Brain microvascular endothelial cell (primary cell): ENCODE results near the gene HBP1.
"Not testable (repeated sequence)": the region's sequence is repeated elsewhere in the genome, so short reads cannot be mapped to it uniquely, and the experiment has no call there.

ENCODE experiments used
- DNase-seq: peaks from one replicate; pipeline ENCODE4 v3.0.0-alpha.2; 2020
- H3K27ac ChIP-seq: fragments of 250-450 bp; sonication (Bioruptor Pico); 2 replicates; pipeline ENCODE4 v1.5.1; 2020; ENCODE audit warnings: mild to moderate bottlenecking, moderate library complexity
- H3K27me3 ChIP-seq: fragments of 250-450 bp; sonication (Bioruptor Pico); replicated peaks from 2 replicates; pipeline ENCODE4 v1.5.1; 2020; ENCODE audit warnings: mild to moderate bottlenecking
- H3K36me3 ChIP-seq: fragments of 250-450 bp; sonication (Bioruptor Pico); replicated peaks from 2 replicates; pipeline ENCODE4 v1.5.1; 2020; ENCODE audit warnings: mild to moderate bottlenecking
- H3K4me3 ChIP-seq: 2 replicates; pipeline ENCODE4 v1.5.1; 2011; ENCODE audit warnings: low read depth, mild to moderate bottlenecking, control low read depth, low read length, moderate library complexity
- in situ Hi-C: cut with HindIII; loops from 2 replicates; pipeline ENCODE4 v1.10.0; 2017; ENCODE audit warnings: low sequenced_read_pairs, low pct_ligation_motif_present
- TF ChIP-seq, protein P1 (sequence below): IDR thresholded peaks from 2 replicates; pipeline ENCODE4 v1.5.1; 2011; ENCODE audit warnings: low read depth, mild to moderate bottlenecking, moderate library complexity, low read length, control low read depth, inconsistent platforms; ENCODE audit errors: missing control alignments

Gene HBP1

DNA sequence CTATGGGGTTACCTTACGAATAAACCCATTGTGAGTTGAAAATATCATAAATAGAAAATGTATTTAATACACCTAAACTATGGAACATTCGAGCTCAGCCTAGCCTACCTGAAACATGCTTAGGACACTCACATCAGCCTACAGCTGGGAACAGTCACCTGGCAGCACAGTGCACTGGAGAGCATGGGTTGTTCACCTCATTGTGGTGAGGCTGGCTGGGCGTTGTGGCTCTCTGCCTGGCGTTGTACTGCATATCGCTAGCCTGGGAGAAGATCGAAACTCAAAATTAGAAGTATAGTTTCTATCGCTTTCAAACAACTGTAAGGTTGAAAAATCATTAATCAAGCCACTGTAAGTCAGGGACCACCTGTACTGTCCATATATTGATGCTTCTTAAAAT lies 17.3 kb upstream of the HBP1 start:
- no peaks in the 10 kb centered on the region for H3K27me3 ChIP-seq
- H3K36me3 ChIP-seq = no peaks in the 10 kb centered on the region
- H3K4me3 ChIP-seq = no peak overlapping the region
- H3K27ac ChIP-seq = no peak overlapping the region
- TF ChIP-seq, protein P1, sequence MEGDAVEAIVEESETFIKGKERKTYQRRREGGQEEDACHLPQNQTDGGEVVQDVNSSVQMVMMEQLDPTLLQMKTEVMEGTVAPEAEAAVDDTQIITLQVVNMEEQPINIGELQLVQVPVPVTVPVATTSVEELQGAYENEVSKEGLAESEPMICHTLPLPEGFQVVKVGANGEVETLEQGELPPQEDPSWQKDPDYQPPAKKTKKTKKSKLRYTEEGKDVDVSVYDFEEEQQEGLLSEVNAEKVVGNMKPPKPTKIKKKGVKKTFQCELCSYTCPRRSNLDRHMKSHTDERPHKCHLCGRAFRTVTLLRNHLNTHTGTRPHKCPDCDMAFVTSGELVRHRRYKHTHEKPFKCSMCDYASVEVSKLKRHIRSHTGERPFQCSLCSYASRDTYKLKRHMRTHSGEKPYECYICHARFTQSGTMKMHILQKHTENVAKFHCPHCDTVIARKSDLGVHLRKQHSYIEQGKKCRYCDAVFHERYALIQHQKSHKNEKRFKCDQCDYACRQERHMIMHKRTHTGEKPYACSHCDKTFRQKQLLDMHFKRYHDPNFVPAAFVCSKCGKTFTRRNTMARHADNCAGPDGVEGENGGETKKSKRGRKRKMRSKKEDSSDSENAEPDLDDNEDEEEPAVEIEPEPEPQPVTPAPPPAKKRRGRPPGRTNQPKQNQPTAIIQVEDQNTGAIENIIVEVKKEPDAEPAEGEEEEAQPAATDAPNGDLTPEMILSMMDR = no peak
- no peak for DNase-seq
- in situ Hi-C loops = no loop called here

DNA sequence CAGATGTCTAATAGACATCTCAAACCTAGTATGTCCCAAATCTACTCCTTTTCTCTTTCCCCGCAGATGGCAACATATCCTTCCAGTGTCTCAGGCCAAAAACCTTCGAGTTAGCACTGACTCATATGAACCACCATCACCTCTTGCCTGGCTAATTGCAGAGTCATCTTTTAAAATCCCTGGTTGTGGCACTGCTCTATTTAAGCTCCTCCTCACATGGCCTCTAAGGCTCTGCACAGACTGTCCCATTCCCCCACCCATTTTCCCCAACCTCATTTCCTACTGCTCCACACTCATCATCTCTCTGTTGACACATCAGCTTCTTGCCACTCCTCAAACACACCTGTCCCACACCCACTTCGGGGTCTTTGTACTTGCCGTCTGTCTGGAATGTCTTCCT lies 16.8 kb upstream of the HBP1 start:
- Histone ChIP-seq H3K27me3 (no peaks in the 10 kb centered on the region), H3K4me3 (no peak overlapping the region), H3K36me3 (no peaks in the 10 kb centered on the region), H3K27ac (no peak overlapping the region)
- TF ChIP-seq, protein P1 = no peak
- in situ Hi-C loops = no loop called here
- DNase-seq = peak; percentile 32

DNA sequence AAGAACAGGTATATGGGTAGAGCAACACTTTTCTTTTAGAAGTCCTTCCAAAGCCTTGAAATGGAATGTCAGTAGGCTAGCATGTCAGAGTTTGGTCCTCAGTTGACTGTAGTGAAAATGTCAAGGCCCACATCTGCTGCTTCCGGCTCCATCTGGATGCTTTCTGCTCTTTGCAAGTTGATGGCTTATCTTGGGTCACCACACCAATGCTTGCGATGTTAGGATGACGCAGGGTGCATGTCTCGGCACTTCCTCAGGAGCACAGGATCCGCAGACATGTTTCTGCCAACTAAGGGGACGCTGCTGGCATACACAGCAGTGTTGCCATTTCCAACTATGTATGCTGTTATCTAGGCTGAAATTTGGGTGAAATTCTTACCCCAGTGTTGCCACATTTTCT lies 14.0 kb upstream of the HBP1 start:
- no peak overlapping the region for H3K4me3 ChIP-seq
- H3K27me3 ChIP-seq = no peaks in the 10 kb centered on the region
- no peak overlapping the region for H3K27ac ChIP-seq
- DNase-seq = no peak
- H3K36me3 ChIP-seq = no peaks in the 10 kb centered on the region
- TF ChIP-seq, protein P1 = no peak
- in situ Hi-C loops = no loop called here

DNA sequence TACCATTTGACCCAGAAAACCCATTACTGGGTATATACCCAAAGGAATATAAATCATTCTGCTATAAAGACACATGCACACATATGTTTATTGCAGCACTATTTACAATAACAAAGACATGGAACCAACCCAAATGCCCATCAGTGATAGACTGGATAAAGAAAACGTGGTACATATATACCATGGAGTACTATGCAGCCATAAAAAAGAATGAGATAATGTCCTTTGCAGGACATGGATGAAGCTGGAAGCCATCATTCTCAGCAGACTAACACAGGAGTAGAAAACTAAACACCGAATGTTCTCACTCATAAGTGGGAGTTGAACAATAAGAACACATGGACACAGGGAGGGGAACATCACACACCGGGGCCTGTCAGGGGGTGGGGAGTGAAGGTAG lies 13.1 kb upstream of the HBP1 start:
- in situ Hi-C loops, H3K36me3 ChIP-seq, H3K27me3 ChIP-seq, H3K27ac ChIP-seq, DNase-seq, H3K4me3 ChIP-seq: not testable (repeated sequence)

DNA sequence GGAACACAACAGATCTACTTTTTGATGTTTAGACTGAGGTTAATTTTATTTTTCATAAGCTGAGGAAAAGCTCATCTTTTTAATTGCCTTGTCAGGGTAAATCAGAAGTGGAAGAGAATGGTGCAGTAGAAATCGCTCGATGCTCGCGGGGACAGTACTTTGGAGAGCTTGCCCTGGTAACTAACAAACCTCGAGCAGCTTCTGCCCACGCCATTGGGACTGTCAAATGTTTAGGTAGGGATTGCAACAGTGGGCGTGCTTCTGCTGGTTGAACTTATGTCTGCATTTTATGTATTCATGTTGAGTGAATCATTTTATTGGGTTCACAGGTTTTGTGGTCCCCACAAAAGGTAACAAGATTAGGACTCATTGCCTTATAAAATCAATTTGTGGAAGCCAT lies 11.7 kb upstream of the HBP1 start:
- no peaks in the 10 kb centered on the region for H3K27me3 ChIP-seq

DNA sequence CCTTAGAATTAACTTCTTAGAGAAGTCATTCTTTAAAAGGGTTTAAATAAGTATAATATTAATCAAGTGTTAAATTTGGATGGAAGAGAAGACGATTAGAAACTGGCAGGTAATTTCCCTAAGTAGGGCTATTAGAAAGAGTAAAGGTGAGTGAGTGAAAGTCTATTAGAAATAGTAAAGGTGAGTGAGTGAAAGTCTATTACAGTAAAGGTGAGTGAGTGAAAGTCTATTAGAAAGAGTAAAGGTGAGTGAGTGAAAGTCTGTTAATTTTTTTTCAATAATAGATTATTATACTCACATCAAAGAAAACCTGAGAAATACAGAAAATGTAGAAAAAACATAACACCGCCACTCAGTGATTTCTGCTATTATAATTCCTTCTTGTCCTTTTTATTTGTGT lies 10.8 kb upstream of the HBP1 start:
- in situ Hi-C loops = no loop called here
- TF ChIP-seq, protein P1 = no peak

More for the DNA sequence above, 11.7 kb upstream of the HBP1 start:
- DNase-seq = no peak
- Histone ChIP-seq H3K4me3 (no peak overlapping the region), H3K27ac (no peak overlapping the region), H3K36me3 (no peaks in the 10 kb centered on the region)
- in situ Hi-C loops = no loop called here
- TF ChIP-seq, protein P1 = no peak

More for the DNA sequence above, 10.8 kb upstream of the HBP1 start:
- H3K36me3 ChIP-seq = no peaks in the 10 kb centered on the region
- no peak for DNase-seq
- H3K27me3 ChIP-seq = no peaks in the 10 kb centered on the region
- H3K27ac ChIP-seq = no peak overlapping the region
- H3K4me3 ChIP-seq = no peak overlapping the region
